OCI-LY7 (cell line): ENCODE data around the gene S100A3.

Source experiments
- EZH2phosphoT487 ChIP-seq: fragments of 200-600 bp; sonication (generic); IDR thresholded peaks from 2 replicates; pipeline ENCODE4 v1.6.1; 2018; ENCODE audit warnings: low read depth, borderline replicate concordance, mild to moderate bottlenecking, mixed run types, antibody characterized with exemption, low read length, moderate library complexity, mixed read lengths
- TF ChIP-seq, protein P1 (sequence below): fragments of 200-600 bp; sonication (generic); conservative IDR thresholded peaks from 2 replicates; pipeline ENCODE4 v1.5.1; 2014; ENCODE audit warnings: mild to moderate bottlenecking, antibody characterized with exemption, low read length, moderate library complexity, mixed read lengths

DNA sequence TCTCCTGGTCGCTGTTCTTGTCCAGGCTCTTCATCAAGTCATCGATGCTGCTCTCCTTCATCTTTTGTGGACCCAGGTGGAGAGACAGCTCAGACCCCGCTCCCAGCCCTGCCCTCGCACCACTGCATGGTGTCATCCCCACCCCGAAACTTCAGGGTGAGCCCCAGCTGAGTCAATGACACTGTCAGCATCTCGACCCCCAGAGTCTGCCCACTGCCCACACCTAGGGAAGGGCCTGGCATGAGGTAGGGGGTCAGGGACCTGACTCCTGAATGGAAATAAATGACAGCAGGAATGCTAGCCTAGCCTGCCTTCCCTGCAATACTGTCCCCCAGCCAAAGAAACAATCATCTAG is 11.7 kb downstream of the S100A3 start:
- TF ChIP-seq, protein P1, sequence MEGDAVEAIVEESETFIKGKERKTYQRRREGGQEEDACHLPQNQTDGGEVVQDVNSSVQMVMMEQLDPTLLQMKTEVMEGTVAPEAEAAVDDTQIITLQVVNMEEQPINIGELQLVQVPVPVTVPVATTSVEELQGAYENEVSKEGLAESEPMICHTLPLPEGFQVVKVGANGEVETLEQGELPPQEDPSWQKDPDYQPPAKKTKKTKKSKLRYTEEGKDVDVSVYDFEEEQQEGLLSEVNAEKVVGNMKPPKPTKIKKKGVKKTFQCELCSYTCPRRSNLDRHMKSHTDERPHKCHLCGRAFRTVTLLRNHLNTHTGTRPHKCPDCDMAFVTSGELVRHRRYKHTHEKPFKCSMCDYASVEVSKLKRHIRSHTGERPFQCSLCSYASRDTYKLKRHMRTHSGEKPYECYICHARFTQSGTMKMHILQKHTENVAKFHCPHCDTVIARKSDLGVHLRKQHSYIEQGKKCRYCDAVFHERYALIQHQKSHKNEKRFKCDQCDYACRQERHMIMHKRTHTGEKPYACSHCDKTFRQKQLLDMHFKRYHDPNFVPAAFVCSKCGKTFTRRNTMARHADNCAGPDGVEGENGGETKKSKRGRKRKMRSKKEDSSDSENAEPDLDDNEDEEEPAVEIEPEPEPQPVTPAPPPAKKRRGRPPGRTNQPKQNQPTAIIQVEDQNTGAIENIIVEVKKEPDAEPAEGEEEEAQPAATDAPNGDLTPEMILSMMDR: no peak
- no peak for TF ChIP-seq EZH2phosphoT487
